H1 (cell line): ENCODE results near the gene PDZD2. TPM values are rescaled to one million over a fixed set of nuclear protein-coding genes. Genes with fewer than 3 reads are reported as not detected.

Source experiments
- CTCF ChIA-PET: fragments of 300-600 bp; sonication (Branson Sonifier 250); formaldehyde crosslinking; loops from one replicate; lab custom pipeline; 2021; ENCODE audit not compliant: partially characterized antibody; lab: Charles Lee
- POLR2A ChIA-PET: fragments of 300-600 bp; sonication (Branson Sonifier 250); formaldehyde crosslinking; loops from one replicate; lab custom pipeline; 2021; ENCODE audit warnings: inconsistent platforms; ENCODE audit not compliant: partially characterized antibody; lab: Charles Lee
- DNase-seq, 2 experiments: peaks; one replicate each; pipeline versions ENCODE4 v3.0.0 to v3.0.0-alpha.2; 2010 to 2022; ENCODE audit warnings: low spot score in 2 of 2, low read depth in 1 of 2, mixed read lengths in 1 of 2
- FAIRE-seq: peaks from 2 replicates; lab custom pipeline; 2011; peaks lifted over from hg19 to GRCh38; lab: Jason Lieb, UNC
- H2AFZ ChIP-seq: 2 replicates; pipeline ENCODE4 v1.8.1; 2012; ENCODE audit warnings: low read length, inconsistent platforms
- H2AK5ac ChIP-seq: 2 replicates; pipeline ENCODE4 v1.6.1; 2013; ENCODE audit warnings: low read depth, low read length
- H2BK120ac ChIP-seq: replicated peaks from 2 replicates; pipeline ENCODE3; 2013; ENCODE audit warnings: low read depth, low read length, inconsistent platforms
- H2BK12ac ChIP-seq: 2 replicates; pipeline ENCODE4 v1.6.1; 2013; ENCODE audit warnings: low read depth, low read length
- H2BK15ac ChIP-seq: 2 replicates; pipeline ENCODE4 v1.6.1; 2013; ENCODE audit warnings: low read length
- H2BK20ac ChIP-seq: 2 replicates; pipeline ENCODE4 v1.6.1; 2013; ENCODE audit warnings: low read length
- H2BK5ac ChIP-seq: 2 replicates; pipeline ENCODE4 v1.6.1; 2013; ENCODE audit warnings: low read depth, low read length
- H3K14ac ChIP-seq: 2 replicates; pipeline ENCODE4 v1.6.1; 2013; ENCODE audit warnings: inconsistent platforms; ENCODE audit not compliant: insufficient read length
- H3K18ac ChIP-seq: 2 replicates; pipeline ENCODE4 v1.6.1; 2013; ENCODE audit warnings: low read length; ENCODE audit errors: extremely low read depth
- H3K23ac ChIP-seq: 2 replicates; pipeline ENCODE4 v1.6.1; 2013; ENCODE audit warnings: inconsistent platforms; ENCODE audit not compliant: insufficient read length
- H3K23me2 ChIP-seq: 2 replicates; pipeline ENCODE4 v1.6.1; 2013; ENCODE audit warnings: low read depth, low read length
- H3K27ac ChIP-seq: 2 replicates; pipeline ENCODE4 v1.6.1; 2011; ENCODE audit warnings: low read depth, low read length, inconsistent platforms
- H3K27me3 ChIP-seq, 4 experiments: replicated peaks in 1 of 4; 1 replicate in 1 of 4; 2 replicates in 3 of 4; pipeline versions ENCODE4 v1.6.1 to v1.8.1; 2011 to 2013; ENCODE audit warnings: low read length in 3 of 4, mild to moderate bottlenecking in 3 of 4, inconsistent platforms in 2 of 4, mixed read lengths in 2 of 4, moderate library complexity in 1 of 4; ENCODE audit not compliant: control insufficient read depth in 3 of 4, insufficient read depth in 3 of 4; ENCODE audit errors: extremely low read depth in 1 of 4
- H3K36me3 ChIP-seq, 4 experiments: 2 replicates each; pipeline versions ENCODE4 v1.6.1 to v1.8.1; 2011 to 2013; ENCODE audit warnings: mild to moderate bottlenecking in 4 of 4, low read length in 3 of 4, moderate library complexity in 2 of 4, control low read depth in 1 of 4, inconsistent platforms in 1 of 4; ENCODE audit not compliant: insufficient read depth in 4 of 4, control insufficient read depth in 2 of 4
- H3K4ac ChIP-seq: replicated peaks from 2 replicates; pipeline ENCODE3; 2013; ENCODE audit warnings: low read length, low read depth, mixed read lengths, inconsistent platforms; ENCODE audit not compliant: insufficient read length
- H3K4me1 ChIP-seq, 4 experiments: replicated peaks in 1 of 4; 1 replicate in 1 of 4; 2 replicates in 3 of 4; pipeline versions ENCODE4 v1.6.1 to v1.8.1; 2011 to 2013; ENCODE audit warnings: low read length in 3 of 4, inconsistent platforms in 2 of 4, mixed read lengths in 1 of 4; ENCODE audit not compliant: insufficient read depth in 4 of 4, control insufficient read depth in 3 of 4
- H3K4me2 ChIP-seq, 2 experiments: 2 replicates each; pipeline versions ENCODE4 v1.6.1 to v1.8.1; 2011 to 2013; ENCODE audit warnings: low read depth in 2 of 2, low read length in 2 of 2, control low read depth in 1 of 2, inconsistent platforms in 1 of 2, mild to moderate bottlenecking in 1 of 2; ENCODE audit not compliant: insufficient read depth in 1 of 2
- H3K4me3 ChIP-seq, 4 experiments: fragments of 200-600, 300-600 bp in 1 of 4; sonication (generic), shearing (Covaris generic), sonication (Bioruptor Twin) in 1 of 4; 2 replicates each; pipeline versions ENCODE4 v1.5.1 to v1.8.1; 2011 to 2016; ENCODE audit warnings: low read length in 4 of 4, low read depth in 3 of 4, control low read depth in 2 of 4, inconsistent platforms in 2 of 4, mild to moderate bottlenecking in 2 of 4, mixed read lengths in 1 of 4, moderate library complexity in 1 of 4; ENCODE audit not compliant: insufficient read depth in 2 of 4; ENCODE audit errors: extremely low read depth in 1 of 4
- H3K56ac ChIP-seq: replicated peaks from 2 replicates; pipeline ENCODE3; 2013; ENCODE audit warnings: low read depth, mild to moderate bottlenecking, mixed read lengths, low read length, inconsistent platforms; ENCODE audit not compliant: insufficient read length
- H3K79me1 ChIP-seq: 2 replicates; pipeline ENCODE4 v1.6.1; 2013; ENCODE audit warnings: low read depth, low read length, control low read depth
- H3K79me2 ChIP-seq, 2 experiments: 2 replicates each; pipeline versions ENCODE4 v1.6.1 to v1.8.1; 2012 to 2013; ENCODE audit warnings: low read length in 2 of 2, mild to moderate bottlenecking in 2 of 2, inconsistent platforms in 1 of 2; ENCODE audit not compliant: insufficient read depth in 2 of 2, control insufficient read depth in 1 of 2
- H3K9ac ChIP-seq, 4 experiments: replicated peaks in 1 of 4; 1 replicate in 1 of 4; 2 replicates in 3 of 4; pipeline versions ENCODE4 v1.6.1 to v1.8.1; 2011 to 2013; ENCODE audit warnings: low read depth in 3 of 4, low read length in 3 of 4, control low read depth in 2 of 4, mild to moderate bottlenecking in 2 of 4, moderate library complexity in 2 of 4, inconsistent platforms in 1 of 4; ENCODE audit errors: extremely low read depth in 1 of 4
- H3K9me3 ChIP-seq, 2 experiments: 2 replicates each; pipeline versions ENCODE4 v1.6.1 to v1.8.1; 2012 to 2013; ENCODE audit warnings: mild to moderate bottlenecking in 2 of 2, moderate library complexity in 2 of 2, control low read depth in 1 of 2, inconsistent platforms in 1 of 2, low read depth in 1 of 2, low read length in 1 of 2, mixed read lengths in 1 of 2; ENCODE audit not compliant: insufficient read depth in 2 of 2
- H4K20me1 ChIP-seq, 2 experiments: replicated peaks in 1 of 2; 2 replicates each; pipeline versions ENCODE3 to v1.8.1; 2011 to 2013; ENCODE audit warnings: inconsistent platforms in 2 of 2, low read length in 2 of 2, mild to moderate bottlenecking in 1 of 2; ENCODE audit not compliant: insufficient read depth in 2 of 2, control insufficient read depth in 1 of 2
- H4K5ac ChIP-seq: 2 replicates; pipeline ENCODE4 v1.6.1; 2013; ENCODE audit warnings: low read length, low read depth, mixed read lengths, inconsistent platforms; ENCODE audit not compliant: insufficient read length
- H4K8ac ChIP-seq: 2 replicates; pipeline ENCODE4 v1.8.0; 2013; ENCODE audit warnings: mild to moderate bottlenecking, moderate library complexity, low read length, inconsistent platforms; ENCODE audit not compliant: insufficient read depth; ENCODE audit errors: extremely low read depth
- H4K91ac ChIP-seq: replicated peaks from 2 replicates; pipeline ENCODE3; 2013; ENCODE audit warnings: low read length, mixed read lengths, inconsistent platforms; ENCODE audit not compliant: insufficient read length
- GTF2F1 ChIP-seq: IDR thresholded peaks from 2 replicates; pipeline ENCODE4 v1.6.1; 2012; ENCODE audit warnings: low read depth, low read length, improper control_type of control experiment, borderline replicate concordance
- NRF1 ChIP-seq: IDR thresholded peaks from 2 replicates; pipeline ENCODE4 v1.6.1; 2011; ENCODE audit warnings: mild to moderate bottlenecking, low read depth, low read length, improper control_type of control experiment
- PHF8 ChIP-seq: fragments of 200-600 bp; sonication (generic); conservative IDR thresholded peaks from 2 replicates; pipeline ENCODE4 v1.7.1; 2012; ENCODE audit warnings: low read depth, mild to moderate bottlenecking, inconsistent platforms, low read length, moderate library complexity
- POLR2AphosphoS5 ChIP-seq: IDR thresholded peaks from 2 replicates; pipeline ENCODE4 v1.6.1; 2011; ENCODE audit warnings: low read depth, low read length
- SP2 ChIP-seq: IDR thresholded peaks from 2 replicates; pipeline ENCODE4 v1.6.1; 2012; ENCODE audit warnings: mild to moderate bottlenecking, low read length, inconsistent platforms
- TBP ChIP-seq: IDR thresholded peaks from 2 replicates; pipeline ENCODE4 v1.6.1; 2011; ENCODE audit warnings: low read depth, low read length, improper control_type of control experiment
- WGBS, 2 experiments: shearing (Covaris generic) in 1 of 2; methylation state at CpG; one replicate each; pipeline versions ENCODE4 v1.1.6 to v1.1.7; 2013 to 2015; ENCODE audit warnings: low lambda C conversion rate in 2 of 2, mixed read lengths in 2 of 2, inconsistent platforms in 1 of 2, low coverage in 1 of 2, missing lambda C conversion rate in 1 of 2; ENCODE audit not compliant: insufficient replicate concordance in 2 of 2, insufficient coverage in 1 of 2, insufficient read length in 1 of 2; ENCODE audit errors: extremely low coverage in 1 of 2, missing lambda C conversion rate in 1 of 2; 5-methylcytosine and 5-hydroxymethylcytosine counted together
- polyA plus RNA-seq, 7 experiments: library from polyadenylated mRNA; depleted of rRNA in 3 of 7; stranded (reverse) in 5 of 7; unstranded in 2 of 7; fragments of >200 nt in 5 of 7; fragments of 200-250 nt in 2 of 7; gene quantifications; 1 replicate in 5 of 7; 2 replicates in 1 of 7; 4 replicates in 1 of 7; pipeline versions ENCODE4 v1.2.1 to v1.2.3, GENCODE V29; 2011 to 2013; ENCODE audit warnings: missing spikeins in 2 of 7, mixed read lengths in 2 of 7
- total RNA-seq: library from RNA; stranded (reverse); fragmentation: NEBNext Ultra II Directional; extraction: Animal tissue kit (Norgen Biotek cat#: 25700); gene quantifications from 2 replicates; pipeline ENCODE4 v1.2.1, GENCODE V29; 2021
- TF ChIP-seq, protein P1 (sequence below): IDR thresholded peaks from 2 replicates; pipeline ENCODE4 v1.6.1; 2012; ENCODE audit warnings: low read length, inconsistent platforms

The PDZD2 gene
- total and polyA plus RNA-seq, 2 of the 8 experiments (the other 6 are each of a cell fraction or from before 2014, with no cell fraction given) = 1.2 to 6.8 TPM

DNA sequence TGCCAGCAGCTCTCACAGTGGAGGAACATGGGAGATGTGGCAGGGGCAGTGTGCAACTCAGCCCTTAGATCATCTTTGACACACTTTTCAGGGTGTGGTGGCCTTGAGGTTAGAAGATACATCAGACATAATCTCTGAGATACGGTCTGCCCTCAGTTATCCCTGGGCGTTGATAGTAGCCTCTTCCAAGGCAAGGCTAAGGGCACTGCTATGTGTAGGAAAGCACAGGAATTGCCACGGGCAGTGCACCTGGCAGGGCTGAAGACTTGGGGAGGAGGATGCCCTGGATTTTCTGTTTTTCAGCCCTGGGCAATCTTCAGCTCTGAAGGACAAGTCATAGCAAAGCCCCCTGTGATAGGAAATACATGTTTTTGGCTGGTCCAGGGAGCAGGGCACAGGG, 328.5 kb downstream of the PDZD2 start:
- Histone ChIP-seq H4K20me1 (no peaks in the 10 kb centered on the region), H4K8ac (no peak overlapping the region), H3K27me3 (no peaks in the 10 kb centered on the region), H3K79me2 (no peaks in the 10 kb centered on the region), H3K4me1 (peaks cover 0 to 10% (median 5%) of the 10 kb centered on the region in 4 experiments), H3K9me3 (0 out of 4 replicates have a peak, but pooled peaks cover 0 to 4% of the 10 kb centered on the region in 2 experiments), H3K56ac (no peak overlapping the region), H3K18ac (no peak overlapping the region), H3K4me2 (no peak overlapping the region), H2BK12ac (0 out of 2 replicates have a peak overlapping the region, but pooled peaks have one; percentile 60), H2AFZ (no peak overlapping the region), H2BK20ac (no peak overlapping the region), H2BK15ac (peak overlapping the region; percentile 81; the same call in 1 of the 2 replicates), H3K23ac (no peak overlapping the region), H2BK120ac (no peak overlapping the region), H3K4me3 (no peak overlapping the region), H3K14ac (no peak overlapping the region), H3K36me3 (no peaks in the 10 kb centered on the region; a peak in 2 of 8 replicates), H3K4ac (no peak overlapping the region), H4K5ac (no peak overlapping the region), H3K27ac (no peak overlapping the region), H3K9ac (no peak overlapping the region), H2AK5ac (no peak overlapping the region), H4K91ac (no peak overlapping the region), H3K23me2 (no peaks in the 10 kb centered on the region), H3K79me1 (no peaks in the 10 kb centered on the region), H2BK5ac (no peak overlapping the region)
- WGBS, 2 experiments = 94% methylated on average over 3 of the region's 3 CpGs; no CpG with 5 or more reads in 1 of the 2 experiments
- no peak for TF ChIP-seq PHF8
- TF ChIP-seq POLR2AphosphoS5 = no peak
- TF ChIP-seq, protein P1, sequence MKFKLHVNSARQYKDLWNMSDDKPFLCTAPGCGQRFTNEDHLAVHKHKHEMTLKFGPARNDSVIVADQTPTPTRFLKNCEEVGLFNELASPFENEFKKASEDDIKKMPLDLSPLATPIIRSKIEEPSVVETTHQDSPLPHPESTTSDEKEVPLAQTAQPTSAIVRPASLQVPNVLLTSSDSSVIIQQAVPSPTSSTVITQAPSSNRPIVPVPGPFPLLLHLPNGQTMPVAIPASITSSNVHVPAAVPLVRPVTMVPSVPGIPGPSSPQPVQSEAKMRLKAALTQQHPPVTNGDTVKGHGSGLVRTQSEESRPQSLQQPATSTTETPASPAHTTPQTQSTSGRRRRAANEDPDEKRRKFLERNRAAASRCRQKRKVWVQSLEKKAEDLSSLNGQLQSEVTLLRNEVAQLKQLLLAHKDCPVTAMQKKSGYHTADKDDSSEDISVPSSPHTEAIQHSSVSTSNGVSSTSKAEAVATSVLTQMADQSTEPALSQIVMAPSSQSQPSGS = no peak
- TF ChIP-seq TBP = no peak
- no peak for TF ChIP-seq GTF2F1
- TF ChIP-seq NRF1 = no peak
- no peak for TF ChIP-seq SP2
- CTCF ChIA-PET = interaction anchor here (0.7 to 1.9 kb wide), 2 partner anchors 12 to 23 kb away, joined by 3 to 7 read pairs; no protein-coding TSS in a partner anchor
- DNase-seq (no peak), FAIRE-seq (no peak)
- POLR2A ChIA-PET = no interaction called here
